8988T (cell line): Measurements from ENCODE around the gene PRSS22.

Experiments used
- DNase-seq: peaks from one replicate; pipeline ENCODE4 v3.0.0; 2011

The PRSS22 gene

GRCh38 chr16:2879854-2880508 lies 22.0 kb upstream of the PRSS22 start:
- no peak for DNase-seq

DNA sequence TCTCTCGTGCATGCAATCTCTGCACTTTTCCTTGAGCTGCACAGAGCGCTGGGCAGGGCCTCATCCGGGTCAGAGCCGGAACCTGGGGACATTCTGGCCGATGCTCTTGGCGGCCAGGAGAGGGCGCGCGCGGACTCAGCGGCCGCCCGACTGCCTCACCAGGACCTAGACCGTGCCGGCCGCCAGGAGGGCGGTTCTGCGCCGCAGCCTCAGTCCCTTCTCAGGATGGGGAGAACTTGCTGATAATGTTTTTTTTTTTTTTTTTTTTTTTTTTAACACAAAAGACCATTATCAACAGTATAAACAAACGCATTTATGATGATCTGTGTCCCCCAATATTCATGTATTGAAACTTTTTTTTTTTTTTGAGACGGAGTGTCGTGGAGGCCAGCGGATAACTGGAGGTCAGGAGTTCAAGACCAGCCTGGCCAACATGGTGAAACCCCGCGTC lies 17.0 kb upstream of the PRSS22 start:
- no peak for DNase-seq

DNA sequence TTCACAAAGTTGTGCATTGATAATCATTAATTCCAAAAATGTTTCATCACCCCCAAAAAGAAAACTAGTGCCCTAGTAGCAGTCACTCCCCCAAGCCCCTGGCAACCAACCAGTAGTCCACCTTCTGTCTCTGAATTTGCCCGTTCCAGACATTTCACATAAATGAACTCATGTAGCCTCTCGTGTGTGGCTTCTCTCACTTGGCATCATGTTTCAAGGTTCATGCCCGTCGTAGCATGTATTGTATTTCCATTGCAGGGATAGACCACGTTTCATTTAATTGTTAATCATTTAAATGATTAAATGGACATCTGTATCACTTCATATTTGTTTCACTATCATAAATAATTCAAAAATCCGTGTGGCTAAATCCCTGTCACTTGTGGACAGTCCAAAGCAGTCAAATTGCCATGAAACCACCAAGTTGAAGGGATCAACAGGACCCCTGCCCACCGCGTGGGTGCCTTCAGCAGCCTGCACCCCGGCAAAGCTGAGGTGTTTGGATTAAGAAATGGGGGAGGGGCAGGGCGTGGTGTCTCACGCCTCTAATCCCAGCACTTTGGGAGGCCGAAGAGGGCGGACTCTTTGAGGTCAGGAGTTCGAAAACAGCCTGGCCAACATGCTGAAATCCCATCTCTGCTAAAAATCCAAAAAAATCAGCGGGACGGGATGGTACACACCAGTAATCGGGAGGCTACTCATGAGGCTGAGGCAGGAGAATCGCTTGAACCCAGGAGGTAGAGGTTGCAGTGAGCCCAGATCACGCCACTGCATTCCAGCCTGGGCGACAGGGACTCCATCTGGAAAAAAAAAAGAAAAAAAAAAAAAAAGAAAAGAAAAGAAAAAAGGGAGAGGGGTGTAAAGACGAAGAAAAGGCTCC lies 16.3 kb upstream of the PRSS22 start:
- DNase-seq: no peak

GRCh38 chr16:2871926-2872325 lies 14.0 kb upstream of the PRSS22 start:
- DNase-seq: no peak

- DNase-seq: peak; percentile 87
Observed at GRCh38 chr16:2867987-2868789, 10.2 kb upstream of the PRSS22 start.

- DNase-seq: no peak
Observed at GRCh38 chr16:2867661-2867986, 9.7 kb upstream of the PRSS22 start.

DNA sequence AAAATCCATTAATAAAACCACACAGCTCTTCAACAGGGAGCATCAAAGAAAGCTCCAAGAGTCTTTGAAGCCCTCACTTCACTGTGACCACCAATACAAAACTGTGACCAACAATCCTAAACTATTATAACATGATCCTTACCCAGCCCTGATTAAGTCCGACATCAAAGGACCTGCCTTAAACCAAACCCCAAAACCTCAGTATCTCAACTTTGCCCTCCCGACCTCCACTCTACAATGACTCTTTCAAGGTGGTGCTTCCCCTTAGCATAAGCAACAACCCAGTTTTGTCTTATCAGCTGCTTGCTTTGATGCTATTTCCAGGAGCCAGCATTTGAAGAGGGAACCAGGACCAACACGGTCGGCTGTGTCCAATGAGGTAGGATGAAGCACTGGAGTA lies 8.5 kb upstream of the PRSS22 start:
- no peak for DNase-seq

- no peak for DNase-seq
Observed at GRCh38 chr16:2865651-2866050, 7.7 kb upstream of the PRSS22 start.

GRCh38 chr16:2860826-2861567 lies 3.0 kb upstream of the PRSS22 start:
- DNase-seq: no peak

DNA sequence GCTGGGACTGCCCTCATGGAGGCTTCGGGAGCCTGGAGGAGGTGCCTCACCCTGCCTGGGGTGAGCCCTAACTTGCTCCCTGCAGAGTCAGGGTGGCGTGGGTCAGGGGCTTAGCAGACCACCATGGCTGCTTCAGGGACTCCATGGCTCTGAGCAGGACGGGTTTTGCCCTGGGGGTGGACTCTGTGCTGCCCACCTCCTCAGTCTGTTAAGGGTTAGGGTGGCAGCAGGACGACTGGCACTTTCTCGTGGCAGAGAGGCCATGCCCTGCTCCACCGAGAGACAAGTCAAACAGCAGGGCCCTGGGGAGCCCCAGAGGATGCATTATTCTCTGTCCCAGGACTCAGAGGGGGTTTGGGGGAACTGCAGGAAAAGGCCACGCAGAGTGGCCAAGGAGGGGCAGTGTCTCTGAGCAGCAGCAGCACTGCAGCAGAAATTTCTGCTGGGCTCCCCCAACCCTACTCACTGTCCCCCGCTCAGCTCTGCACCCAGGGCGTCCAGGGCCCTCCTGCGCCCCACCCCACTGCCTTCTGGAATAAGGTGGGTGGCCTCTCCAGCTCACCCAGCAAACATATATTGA lies 1.8 kb upstream of the PRSS22 start:
- DNase-seq: no peak

DNA sequence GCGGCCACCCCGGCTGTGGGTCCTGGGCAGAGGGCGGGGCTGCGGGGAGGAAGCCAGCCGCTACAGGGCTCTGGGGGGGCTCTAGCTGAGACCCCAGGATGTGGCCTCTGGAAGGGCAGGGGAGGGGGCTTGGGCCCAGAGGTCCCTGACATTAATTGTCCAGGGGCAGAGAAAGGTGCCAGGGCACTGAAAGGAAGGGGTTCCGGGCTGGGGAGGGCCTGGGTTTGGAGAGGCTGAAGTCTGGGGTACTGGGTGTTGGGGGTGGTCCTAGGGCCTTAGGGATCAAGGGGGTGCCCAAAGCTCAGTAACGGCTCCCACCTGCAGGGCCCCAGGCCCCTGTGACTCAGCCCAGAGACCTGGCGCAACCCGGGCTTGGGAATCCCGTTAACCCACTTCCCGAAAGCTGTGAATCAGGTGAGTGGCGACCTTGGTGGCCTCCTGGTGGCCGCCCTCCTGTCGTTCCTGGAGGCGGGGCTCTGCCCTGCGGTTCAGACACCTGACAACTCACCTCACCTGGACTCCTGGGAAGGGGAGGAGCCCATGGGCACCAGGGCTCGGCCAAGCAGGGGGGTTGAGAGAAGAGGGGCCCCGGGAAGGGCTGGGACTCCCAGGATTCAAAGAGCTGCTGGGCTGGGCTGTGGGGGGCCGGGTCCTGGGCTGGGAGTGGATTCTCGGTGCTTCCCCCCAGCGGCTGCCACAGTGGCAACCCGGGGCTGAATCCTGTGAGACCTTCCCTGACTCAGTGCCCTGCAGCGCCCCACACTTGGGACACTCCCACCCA lies 465 bp upstream of the PRSS22 start:
- DNase-seq: no peak

DNA sequence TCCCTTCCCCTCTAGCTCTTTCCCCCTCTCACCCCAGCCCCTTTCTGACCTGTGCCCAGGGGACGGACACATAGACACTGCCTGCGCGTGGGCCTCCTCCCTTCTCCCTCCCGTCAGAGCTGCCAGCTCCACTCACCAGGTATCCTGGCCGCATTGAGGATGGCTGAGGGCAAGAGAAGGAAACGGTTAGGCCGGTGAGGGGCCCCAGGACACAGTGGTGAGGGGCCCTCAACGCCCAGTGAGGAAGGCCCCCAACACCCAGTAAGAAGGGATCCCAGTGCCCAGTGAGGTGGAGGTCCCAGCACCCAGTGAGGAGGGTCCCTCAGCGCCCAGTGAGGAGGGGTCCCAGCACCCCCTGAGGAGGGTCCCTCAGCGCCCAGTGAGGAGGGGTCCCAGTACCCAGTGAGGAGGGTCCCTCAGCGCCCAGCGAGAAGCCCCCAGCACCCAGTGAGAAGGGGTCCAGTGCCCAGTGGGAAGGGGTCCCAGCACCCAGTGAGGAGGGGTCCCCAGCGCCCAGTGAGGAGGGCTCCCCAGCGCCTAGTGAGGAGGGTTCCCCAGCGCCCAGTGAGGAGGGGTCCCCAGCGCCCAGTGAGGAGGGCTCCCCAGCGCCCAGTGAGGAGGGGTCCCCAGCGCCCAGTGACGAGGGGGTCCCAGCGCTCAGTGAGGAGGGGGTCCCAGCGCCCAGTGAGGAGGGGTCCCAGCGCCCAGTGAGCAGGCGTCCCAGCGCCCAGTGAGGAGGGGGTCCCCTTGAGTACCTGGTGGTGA lies 1.1 kb downstream of the PRSS22 start:
- no peak for DNase-seq

DNA sequence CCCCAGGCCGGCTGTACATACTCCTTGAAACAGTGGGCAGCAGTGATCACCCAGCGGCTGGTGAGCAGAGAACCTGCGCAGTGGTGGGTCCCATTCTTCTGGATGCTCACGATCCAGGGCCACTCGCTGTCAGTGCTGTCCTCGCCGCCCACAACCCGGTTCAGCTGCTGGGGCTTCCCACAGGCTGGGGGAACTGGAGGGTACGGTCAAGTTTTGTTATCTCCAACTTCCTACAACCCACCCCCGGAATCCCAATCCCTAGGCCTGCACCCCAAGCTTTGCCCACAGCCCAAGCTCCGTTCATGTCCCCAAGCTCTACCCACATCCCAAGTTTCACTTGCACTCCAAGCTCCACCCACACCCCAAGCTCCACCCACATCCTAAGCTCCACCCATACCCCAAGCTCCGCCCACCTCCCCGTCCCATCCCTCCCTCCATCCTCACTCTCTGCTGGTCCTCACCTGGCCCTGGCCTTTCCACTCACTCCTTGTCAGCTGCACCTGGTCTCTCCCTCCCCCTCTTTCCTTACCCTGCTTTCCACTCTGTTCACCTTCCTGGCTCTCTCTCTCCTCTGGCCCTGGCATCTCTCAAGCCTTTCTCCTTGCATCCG lies 1.8 kb downstream of the PRSS22 start:
- no peak for DNase-seq

DNA sequence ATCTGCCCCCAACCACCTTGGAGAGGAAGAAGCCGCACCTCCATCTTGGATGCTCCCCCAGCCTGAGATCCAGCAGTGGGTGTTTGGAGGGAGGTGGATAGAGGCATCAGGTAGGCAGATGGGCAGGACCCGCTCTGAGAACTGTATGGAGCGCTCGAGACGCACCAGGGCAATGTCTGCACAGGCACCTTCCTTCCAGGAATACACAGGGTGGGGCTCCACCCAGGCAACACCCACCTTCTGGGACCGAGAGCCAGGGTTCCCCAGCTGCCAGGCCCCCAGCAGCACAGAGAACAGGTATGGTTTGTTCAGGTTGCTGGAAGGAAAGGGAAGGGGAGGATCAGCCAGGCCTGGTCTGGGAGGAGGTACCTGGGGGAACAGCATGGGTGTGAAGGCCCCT lies 2.4 kb downstream of the PRSS22 start:
- no peak for DNase-seq

DNA sequence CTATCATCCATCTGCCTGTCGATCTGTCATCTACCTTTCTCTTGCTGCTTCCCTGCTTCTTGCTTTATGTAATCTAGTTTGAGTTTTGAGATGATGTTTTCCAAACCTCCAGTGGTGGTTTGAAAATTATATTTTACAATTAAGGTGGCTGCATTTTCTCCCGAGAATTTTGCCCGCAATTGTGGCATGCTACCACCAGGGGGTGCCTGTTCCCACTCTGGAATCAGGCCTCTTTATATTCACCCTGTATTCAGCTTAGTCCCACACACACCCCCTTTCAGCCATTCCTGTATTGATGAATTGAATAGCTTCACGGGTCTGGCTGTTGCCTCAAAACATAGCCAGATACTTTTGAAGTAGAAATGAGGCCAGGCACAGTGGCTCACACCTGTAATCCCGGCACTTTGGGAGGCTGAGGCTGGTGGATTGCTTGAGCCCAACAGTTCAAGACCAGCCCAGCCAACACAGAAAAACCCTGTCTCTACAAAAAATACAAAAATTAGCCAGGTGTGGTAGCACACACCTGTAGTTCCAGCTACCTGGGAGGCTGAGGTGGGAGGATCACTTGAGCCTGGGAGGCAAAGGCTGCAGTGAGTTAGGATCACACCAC lies 3.2 kb downstream of the PRSS22 start:
- DNase-seq: no peak

GRCh38 chr16:2853531-2854073 lies 4.4 kb downstream of the PRSS22 start:
- no peak for DNase-seq

GRCh38 chr16:2852731-2853507 lies 5.1 kb downstream of the PRSS22 start:
- no peak for DNase-seq

- no peak for DNase-seq
Observed at GRCh38 chr16:2852003-2852730, 5.8 kb downstream of the PRSS22 start.
